PC-3 (cell line): ENCODE results near the gene ADSS1. TPM values are rescaled to one million over a fixed set of nuclear protein-coding genes. Genes with fewer than 3 reads are reported as not detected.

Experiments
- ATAC-seq: fragments of 200-7000 bp; cut with Tn5 transposase; 2 replicates; pipeline ENCODE4 v1.9.1; 2020; ENCODE audit warnings: mild to moderate bottlenecking, moderate library complexity
- BruUV-seq: library from RNA; stranded (reverse); fragments of 400-500 nt; replicated peaks from 2 replicates; lab custom pipeline; 2021; lab: Mats Ljungman, UMichigan
- CTCF ChIA-PET: fragments of 300-600 bp; sonication (Branson Sonifier 250); formaldehyde crosslinking; loops from one replicate; lab custom pipeline; 2022; ENCODE audit warnings: antibody characterized with exemption; lab: Charles Lee
- POLR2A ChIA-PET: fragments of 300-600 bp; sonication (Branson Sonifier 250); formaldehyde crosslinking; loops from one replicate; lab custom pipeline; 2022; ENCODE audit warnings: antibody characterized with exemption; ENCODE audit not compliant: unreplicated experiment; lab: Charles Lee
- DNase-seq: peaks from one replicate; pipeline ENCODE4 v3.0.0-alpha.2; 2015
- H2AFZ ChIP-seq: fragments of 300-600 bp; sonication (generic); 2 replicates; pipeline ENCODE4 v1.6.0; 2016; ENCODE audit warnings: antibody characterized with exemption, low read length
- H3F3A ChIP-seq: fragments of 300-600 bp; sonication (generic); one replicate; pipeline ENCODE4 v1.6.0; 2017; ENCODE audit warnings: antibody characterized with exemption, low read length, control low read depth, mild to moderate bottlenecking; ENCODE audit not compliant: unreplicated experiment
- H3K27ac ChIP-seq: fragments of 300-600 bp; sonication (generic); 2 replicates; pipeline ENCODE4 v1.5.1; 2016; ENCODE audit warnings: mild to moderate bottlenecking, low read length
- H3K27me3 ChIP-seq: fragments of 300-600 bp; sonication (generic); 2 replicates; pipeline ENCODE4 v1.6.1; 2016; ENCODE audit warnings: low read length, mixed read lengths
- H3K36me3 ChIP-seq: fragments of 300-600 bp; sonication (generic); 2 replicates; pipeline ENCODE4 v1.6.1; 2016; ENCODE audit warnings: low read depth, mixed run types, low read length, mixed read lengths
- H3K4me1 ChIP-seq: fragments of 300-600 bp; sonication (generic); 2 replicates; pipeline ENCODE4 v1.5.1; 2016; ENCODE audit warnings: low read length; ENCODE audit not compliant: insufficient read depth
- H3K4me2 ChIP-seq: fragments of 300-600 bp; sonication (generic); 2 replicates; pipeline ENCODE4 v1.6.0; 2016; ENCODE audit warnings: low read length
- H3K4me3 ChIP-seq: fragments of 300-600 bp; sonication (generic); 2 replicates; pipeline ENCODE4 v1.5.1; 2016; ENCODE audit warnings: mild to moderate bottlenecking, low read length, mixed read lengths
- H3K79me2 ChIP-seq: fragments of 300-600 bp; sonication (generic); 2 replicates; pipeline ENCODE4 v1.6.1; 2017; ENCODE audit warnings: low read length, mixed read lengths
- H3K9ac ChIP-seq: fragments of 300-600 bp; sonication (generic); 2 replicates; pipeline ENCODE4 v1.6.0; 2016; ENCODE audit warnings: mild to moderate bottlenecking, low read length
- H3K9me2 ChIP-seq: fragments of 300-600 bp; sonication (generic); replicated peaks from 2 replicates; pipeline ENCODE4 v1.6.1; 2016; ENCODE audit warnings: mixed run types, low read length, mixed read lengths
- H3K9me3 ChIP-seq: fragments of 300-600 bp; sonication (generic); 2 replicates; pipeline ENCODE4 v1.6.1; 2016; ENCODE audit warnings: low read length, mixed read lengths
- H4K20me1 ChIP-seq: fragments of 300-600 bp; sonication (generic); 2 replicates; pipeline ENCODE4 v1.6.1; 2016; ENCODE audit warnings: low read length, mixed read lengths
- CTCF ChIP-seq: fragments of 300-600 bp; sonication (generic); conservative IDR thresholded peaks from 2 replicates; pipeline ENCODE4 v1.5.1; 2017; ENCODE audit warnings: antibody characterized with exemption, low read depth, mild to moderate bottlenecking, low read length
- EZH2 ChIP-seq: fragments of 300-600 bp; sonication (generic); IDR thresholded peaks from one replicate; pipeline ENCODE4 v1.6.1; 2017; ENCODE audit warnings: antibody characterized with exemption, mild to moderate bottlenecking, low read length; ENCODE audit not compliant: unreplicated experiment
- EZH2phosphoT487 ChIP-seq: fragments of 300-600 bp; sonication (generic); IDR thresholded peaks from 2 replicates; pipeline ENCODE4 v1.6.1; 2018; ENCODE audit warnings: mild to moderate bottlenecking, antibody characterized with exemption, low read length, borderline replicate concordance
- intact Hi-C: fragments of 100-400 bp; cut with micrococcal nuclease; formaldehyde crosslinking; loops from 2 replicates; pipeline ENCODE4 v1.9.0; 2023
- total RNA-seq: library from RNA; depleted of rRNA; stranded (reverse); fragments of >200 nt; gene quantifications from 2 replicates; pipeline ENCODE4 v1.2.3, GENCODE V29; 2014

Gene ADSS1
- total RNA-seq, 1 experiment from 2014 or later, result 7.9 TPM

GRCh38 chr14:104794631-104794992, 70.6 kb downstream of the ADSS1 start:
- POLR2A ChIA-PET, result no interaction called here
- intact Hi-C loops, result no loop called here
- H3K4me3 ChIP-seq, result peak overlapping the region; percentile 77
- peaks cover 17% of the 10 kb centered on the region for H3K4me1 ChIP-seq
- H3K36me3 ChIP-seq, result peaks cover 4% of the 10 kb centered on the region; the same call in 1 of the 2 replicates
- H3K27ac ChIP-seq, result no peak overlapping the region
- DNase-seq (peak; percentile 26), ATAC-seq (peak; percentile 37)
- no peaks in the 10 kb centered on the region for H3K9me2 ChIP-seq
- H3K79me2 ChIP-seq, result peaks cover 51% of the 10 kb centered on the region
- no TSS peak for BruUV-seq
- H2AFZ ChIP-seq, result 0 out of 2 replicates have a peak overlapping the region, but pooled peaks have one; percentile 46
- H3K27me3 ChIP-seq, result no peaks in the 10 kb centered on the region
- H3K4me2 ChIP-seq, result peak overlapping the region; percentile 95
- CTCF ChIA-PET, result interaction anchor here (0.6 kb wide), 1 partner anchor 41 kb away, joined by 3 read pairs; no protein-coding TSS in a partner anchor
- no peak for TF ChIP-seq EZH2phosphoT487
- TF ChIP-seq CTCF, result no peak; the same call in 1 of the 2 replicates
- no peak for TF ChIP-seq EZH2
- H3K9me3 ChIP-seq, result no peaks in the 10 kb centered on the region
- H4K20me1 ChIP-seq, result peaks cover 27% of the 10 kb centered on the region
- peak overlapping the region; percentile 78 for H3K9ac ChIP-seq
- no peaks in the 10 kb centered on the region for H3F3A ChIP-seq

- ATAC-seq (peak; percentile 60), DNase-seq (peak; percentile 18)
- H3K27ac ChIP-seq, result no peak within 1 kb of the TSS
Measured at GRCh38 chr14:104794993-104795780, 71.2 kb downstream of the ADSS1 start, which contains the start of gene AKT1. Gene AKT1, minus strand, starts transcription at chr14:104795748. Its CDS starts 3,105 bp downstream, at chr14:104792643.

More at GRCh38 chr14:104794993-104795780, 71.2 kb downstream of the ADSS1 start, which contains the start of gene AKT1:
- Histone ChIP-seq H3K36me3 (peaks cover 4% of the 10 kb centered on the region; the same call in 1 of the 2 replicates), H3K9me2 (no peaks in the 10 kb centered on the region), H4K20me1 (peaks cover 27% of the 10 kb centered on the region), H3K4me3 (peak within 1 kb of the TSS; percentile 77), H3K4me1 (peaks cover 20% of the 10 kb centered on the region), H3K79me2 (peaks cover 47% of the 10 kb centered on the region), H3K27me3 (no peaks in the 10 kb centered on the region), H3K9ac (peak within 1 kb of the TSS; percentile 78), H3K9me3 (no peaks in the 10 kb centered on the region), H3F3A (no peaks in the 10 kb centered on the region), H2AFZ (peak within 1 kb of the TSS; percentile 74), H3K4me2 (peak within 1 kb of the TSS; percentile 99)
- TF ChIP-seq EZH2 (no peak), CTCF (no peak), EZH2phosphoT487 (no peak)
- intact Hi-C loops, result no loop called here
- BruUV-seq, result no TSS peak
- POLR2A ChIA-PET, result no interaction called here
- CTCF ChIA-PET, result no interaction called here
